Omental fat pad (tissue), 4 donors: Measurements from ENCODE around the gene CFAP221. TPM values are rescaled to one million over a fixed set of nuclear protein-coding genes. Genes with fewer than 3 reads are reported as not detected.

Experiments used
- ATAC-seq: fragments of 150-250 bp; one replicate; pipeline ENCODE4 v1.9.1; 2016; ENCODE audit warnings: mild to moderate bottlenecking, moderate library complexity; ENCODE audit not compliant: low FRiP score
- DNase-seq: peaks from one replicate; pipeline ENCODE4 v3.0.0-alpha.2; 2019; ENCODE audit warnings: low spot score
- total RNA-seq, 4 donors: library from RNA; depleted of rRNA; stranded (reverse); fragments of >200 nt; gene quantifications; one replicate each; pipeline ENCODE4 v1.1.0, GENCODE V29; 2016
- TF ChIP-seq, protein P1 (sequence below), 3 donors: fragments of 450-650 bp; IDR thresholded peaks; one replicate each; pipeline ENCODE4 v1.5.1; 2016 to 2017; ENCODE audit warnings: antibody characterized with exemption in 3 of 3, mild to moderate bottlenecking in 3 of 3, moderate library complexity in 2 of 3

The CFAP221 gene
- total RNA-seq, 4 donors from 2014 or later, result 1.2 to 1.7 (median 1.3) TPM; not detected in 1

DNA sequence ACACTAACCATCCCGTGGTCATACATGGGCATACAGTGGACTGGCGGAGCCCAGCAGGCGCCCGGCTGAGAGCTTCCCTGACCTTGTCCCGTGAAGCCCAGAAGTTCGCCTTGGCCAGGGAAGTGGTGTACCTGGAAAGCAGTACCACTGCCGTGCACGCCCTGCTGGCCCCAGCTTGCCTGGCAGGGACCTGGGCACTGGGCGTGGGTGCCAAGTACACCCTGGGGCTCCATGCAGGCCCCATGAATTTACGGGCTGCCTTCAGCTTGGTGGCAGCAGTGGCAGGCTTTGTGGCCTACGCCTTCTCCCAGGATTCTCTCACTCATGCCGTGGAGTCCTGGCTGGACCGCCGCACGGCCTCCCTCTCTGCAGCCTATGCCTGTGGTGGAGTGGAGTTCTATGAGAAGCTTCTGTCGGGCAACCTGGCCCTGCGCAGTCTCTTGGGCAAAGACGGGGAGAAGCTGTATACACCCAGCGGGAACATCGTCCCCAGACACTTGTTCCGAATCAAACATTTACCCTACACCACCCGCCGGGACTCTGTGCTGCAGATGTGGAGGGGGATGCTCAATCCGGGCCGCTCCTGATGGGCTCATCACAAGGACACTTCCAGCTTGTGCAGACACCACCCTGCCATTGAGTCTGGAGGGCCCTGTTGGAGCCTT lies 137.1 kb downstream of the CFAP221 start:
- ATAC-seq (no peak), DNase-seq (no peak)
- TF ChIP-seq, protein P1, sequence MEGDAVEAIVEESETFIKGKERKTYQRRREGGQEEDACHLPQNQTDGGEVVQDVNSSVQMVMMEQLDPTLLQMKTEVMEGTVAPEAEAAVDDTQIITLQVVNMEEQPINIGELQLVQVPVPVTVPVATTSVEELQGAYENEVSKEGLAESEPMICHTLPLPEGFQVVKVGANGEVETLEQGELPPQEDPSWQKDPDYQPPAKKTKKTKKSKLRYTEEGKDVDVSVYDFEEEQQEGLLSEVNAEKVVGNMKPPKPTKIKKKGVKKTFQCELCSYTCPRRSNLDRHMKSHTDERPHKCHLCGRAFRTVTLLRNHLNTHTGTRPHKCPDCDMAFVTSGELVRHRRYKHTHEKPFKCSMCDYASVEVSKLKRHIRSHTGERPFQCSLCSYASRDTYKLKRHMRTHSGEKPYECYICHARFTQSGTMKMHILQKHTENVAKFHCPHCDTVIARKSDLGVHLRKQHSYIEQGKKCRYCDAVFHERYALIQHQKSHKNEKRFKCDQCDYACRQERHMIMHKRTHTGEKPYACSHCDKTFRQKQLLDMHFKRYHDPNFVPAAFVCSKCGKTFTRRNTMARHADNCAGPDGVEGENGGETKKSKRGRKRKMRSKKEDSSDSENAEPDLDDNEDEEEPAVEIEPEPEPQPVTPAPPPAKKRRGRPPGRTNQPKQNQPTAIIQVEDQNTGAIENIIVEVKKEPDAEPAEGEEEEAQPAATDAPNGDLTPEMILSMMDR (IDR thresholded peaks at IDR 0.05), result no peak

GRCh38 chr2:119681868-119682220 lies 137.6 kb downstream of the CFAP221 start:
- TF ChIP-seq, protein P1 (IDR thresholded peaks at IDR 0.05), result no peak
- DNase-seq (no peak), ATAC-seq (no peak)

GRCh38 chr2:119682578-119682977 lies 138.3 kb downstream of the CFAP221 start:
- no peak for DNase-seq

DNA sequence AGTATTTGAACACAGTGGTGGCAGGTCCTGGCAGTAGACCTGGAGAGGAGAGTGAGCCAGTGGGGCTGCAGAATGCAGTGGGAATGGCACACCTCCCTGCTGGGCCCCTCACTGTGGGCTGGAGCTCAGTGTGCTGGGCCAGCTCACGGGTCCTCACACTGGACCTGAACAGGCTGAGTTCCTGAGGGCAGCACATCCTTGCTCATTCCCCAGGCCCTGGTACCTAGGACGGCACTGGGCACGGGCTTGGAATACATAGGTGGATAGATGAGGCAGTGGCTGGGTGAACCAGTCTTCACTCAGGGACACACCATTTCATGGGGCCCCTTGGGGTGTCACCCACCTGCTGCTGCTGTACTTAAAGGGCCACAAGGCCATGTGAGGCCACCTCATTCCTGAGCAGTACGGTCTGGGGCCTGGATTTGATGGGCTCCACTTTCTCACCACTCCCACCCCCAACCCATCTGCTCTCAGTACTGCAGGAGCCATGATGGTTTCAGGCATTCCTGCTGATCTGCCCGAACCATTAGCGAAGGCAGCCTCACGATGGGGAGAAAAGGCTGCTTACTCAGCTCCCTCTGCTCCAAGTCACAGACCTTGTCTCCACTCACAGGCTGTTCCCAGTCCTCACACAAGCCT lies 138.9 kb downstream of the CFAP221 start:
- TF ChIP-seq, protein P1 (IDR thresholded peaks at IDR 0.05), result no peak
- DNase-seq (no peak), ATAC-seq (no peak)

More at GRCh38 chr2:119682578-119682977, 138.3 kb downstream of the CFAP221 start:
- no peak for ATAC-seq
- TF ChIP-seq, protein P1 (IDR thresholded peaks at IDR 0.05), result no peak

DNA sequence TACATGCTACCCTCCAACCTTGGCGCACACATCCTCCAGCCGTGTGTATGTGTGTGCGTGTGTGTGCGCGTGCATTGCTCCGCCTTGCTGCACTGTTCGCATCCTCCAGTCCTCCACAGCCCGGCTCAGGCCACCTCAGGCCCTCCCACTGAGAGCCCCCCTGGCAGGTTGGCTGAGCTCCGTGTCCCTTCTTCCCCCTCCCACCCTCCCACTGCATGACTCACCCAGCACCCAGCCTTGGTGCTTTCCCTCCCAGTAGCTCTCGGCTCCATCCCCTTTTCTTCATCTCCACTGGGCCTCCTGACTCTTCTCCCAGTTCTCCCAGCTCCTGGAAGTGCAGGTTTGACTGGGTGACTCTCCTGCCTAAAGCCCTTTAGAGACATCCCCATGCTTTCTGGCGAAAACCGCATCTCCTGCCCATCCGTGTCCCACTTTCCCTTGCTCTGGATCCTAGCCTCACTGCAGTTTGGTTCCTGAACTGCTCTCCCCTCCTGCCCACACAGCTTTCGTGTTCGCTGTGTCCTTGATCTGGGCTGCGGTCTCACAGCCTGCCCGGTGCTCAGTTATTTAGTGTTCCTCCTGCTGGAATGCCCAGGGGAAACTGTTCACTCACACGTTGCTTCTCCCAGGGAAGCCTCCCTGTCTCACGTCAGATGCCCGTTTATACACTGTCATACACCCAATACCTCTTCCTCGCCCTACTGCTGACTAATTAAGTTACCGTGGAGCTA lies 139.6 kb downstream of the CFAP221 start:
- TF ChIP-seq, protein P1 (IDR thresholded peaks at IDR 0.05), result no peak
- DNase-seq, result no peak
- ATAC-seq, result no peak

DNA sequence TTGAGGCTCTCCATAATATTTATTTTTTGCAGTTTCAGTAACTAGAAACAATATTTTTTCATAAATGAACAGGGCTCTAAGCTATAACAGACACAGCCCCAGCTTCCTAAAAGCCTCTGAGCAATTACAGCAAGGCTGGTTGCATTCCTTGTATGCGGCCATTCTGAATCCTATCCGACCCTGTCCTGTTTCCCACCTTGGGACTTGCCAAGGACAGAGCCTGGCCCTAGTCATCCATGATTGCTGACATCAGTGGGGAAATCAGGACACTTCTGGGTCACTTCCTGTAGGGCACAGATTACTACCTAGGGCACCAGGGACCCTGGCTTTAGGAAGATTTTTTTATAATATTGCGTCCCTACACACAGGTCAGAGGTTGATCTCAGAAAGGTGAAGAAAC lies 140.3 kb downstream of the CFAP221 start:
- DNase-seq, result no peak
- no peak for ATAC-seq
- TF ChIP-seq, protein P1 (IDR thresholded peaks at IDR 0.05), result no peak
